GM12878 (cell line): ENCODE measurements around the gene GNPTG.

Experiments used
- CTCF ChIP-seq, 3 experiments: IDR thresholded peaks in 2 of 3; conservative IDR thresholded peaks in 1 of 3; 2 replicates each; pipeline ENCODE4 v1.5.1; 2011; ENCODE audit warnings: low read depth in 3 of 3, low read length in 3 of 3, mild to moderate bottlenecking in 3 of 3, control low read depth in 2 of 3, moderate library complexity in 2 of 3, inconsistent platforms in 1 of 3, mixed read lengths in 1 of 3; ENCODE audit not compliant: control insufficient read depth in 2 of 3, insufficient read depth in 1 of 3; ENCODE audit errors: extremely low read depth in 1 of 3
- EP300 ChIP-seq, 2 experiments: fragments of 150-350 bp in 1 of 2; IDR thresholded peaks; 2 replicates each; pipeline ENCODE4 v1.6.1; 2011 to 2012; ENCODE audit warnings: low read depth in 2 of 2, low read length in 2 of 2, borderline replicate concordance in 1 of 2, improper control_type of control experiment in 1 of 2, inconsistent platforms in 1 of 2; ENCODE audit not compliant: control insufficient read depth in 1 of 2
- MLLT1 ChIP-seq: fragments of 450-650 bp; IDR thresholded peaks from 2 replicates; pipeline ENCODE4 v1.6.1; 2016; ENCODE audit warnings: mild to moderate bottlenecking
- MYC ChIP-seq: IDR thresholded peaks from 2 replicates; pipeline ENCODE4 v1.6.1; 2011; ENCODE audit warnings: mild to moderate bottlenecking, low read length, moderate library complexity, inconsistent platforms; ENCODE audit not compliant: insufficient read depth, insufficient replicate concordance, insufficient read length, severe bottlenecking
- NBN ChIP-seq: fragments of 450-650 bp; IDR thresholded peaks from 2 replicates; pipeline ENCODE4 v1.6.1; 2016
- NFIC ChIP-seq: IDR thresholded peaks from 2 replicates; pipeline ENCODE4 v1.6.1; 2012; ENCODE audit warnings: low read depth, mild to moderate bottlenecking, inconsistent platforms, low read length, moderate library complexity
- NR2C2 ChIP-seq: IDR thresholded peaks from 2 replicates; pipeline ENCODE4 v1.6.1; 2011; ENCODE audit warnings: borderline replicate concordance, low read depth; ENCODE audit not compliant: control insufficient read depth, insufficient read length
- POLR2A ChIP-seq: IDR thresholded peaks from 2 replicates; pipeline ENCODE4 v1.6.1; 2011; ENCODE audit warnings: low read depth, mild to moderate bottlenecking, low read length
- POLR2AphosphoS2 ChIP-seq: IDR thresholded peaks from 2 replicates; pipeline ENCODE4 v1.6.1; 2011; ENCODE audit warnings: low read depth, mild to moderate bottlenecking, low read length, improper control_type of control experiment, moderate library complexity
- RAD21 ChIP-seq: IDR thresholded peaks from 2 replicates; pipeline ENCODE4 v1.6.1; 2011; ENCODE audit warnings: mild to moderate bottlenecking, low read depth, low read length, moderate library complexity; ENCODE audit not compliant: insufficient read depth
- RFX5 ChIP-seq: IDR thresholded peaks from 2 replicates; pipeline ENCODE4 v1.6.1; 2011; ENCODE audit warnings: low read depth, low read length, improper control_type of control experiment
- SIX5 ChIP-seq: IDR thresholded peaks from 2 replicates; pipeline ENCODE4 v1.6.1; 2011; ENCODE audit warnings: mild to moderate bottlenecking, low read depth, low read length, moderate library complexity; ENCODE audit not compliant: severe bottlenecking
- SRF ChIP-seq, 2 experiments: IDR thresholded peaks; 2 replicates each; pipeline ENCODE4 v1.6.1; 2011; ENCODE audit warnings: low read depth in 2 of 2, low read length in 2 of 2, mild to moderate bottlenecking in 1 of 2, moderate library complexity in 1 of 2
- YY1 ChIP-seq: IDR thresholded peaks from 2 replicates; pipeline ENCODE4 v1.6.1; 2011; ENCODE audit warnings: low read depth, mild to moderate bottlenecking, low read length

- TF ChIP-seq EP300 (IDR thresholded peaks at IDR 0.05; ENCODE audit: borderline replicate concordance in 1 of 2, control insufficient read depth in 1 of 2, low read depth in 2 of 2, low read length in 2 of 2): no peak
- TF ChIP-seq POLR2AphosphoS2: no peak
- no peak for TF ChIP-seq POLR2A
- TF ChIP-seq NR2C2: no peak
- TF ChIP-seq MYC: no peak
- no peak for TF ChIP-seq CTCF (IDR thresholded peaks at IDR 0.05 in 2 of 3, conservative IDR thresholded peaks at IDR 0.05 in 1 of 3; ENCODE audit: control insufficient read depth in 2 of 3, extremely low read depth in 1 of 3, insufficient read depth in 1 of 3, low read depth in 3 of 3, low read length in 3 of 3)
- no peak for TF ChIP-seq MLLT1
- TF ChIP-seq RAD21: no peak
- no peak for TF ChIP-seq NBN
- TF ChIP-seq SRF (IDR thresholded peaks at IDR 0.05; ENCODE audit: low read depth in 2 of 2, low read length in 2 of 2): no peak
- TF ChIP-seq YY1: no peak
- no peak for TF ChIP-seq NFIC
- TF ChIP-seq SIX5: no peak
- TF ChIP-seq RFX5: no peak
Measured at GRCh38 chr16:1395444-1396031, 43.8 kb downstream of the GNPTG start.
